Neural cell (in vitro differentiated cells): ENCODE data around the gene GRID1.

Experiments used
- CTCF ChIP-seq: fragments of 450-650 bp; IDR thresholded peaks from 2 replicates; pipeline ENCODE4 v1.5.1; 2014; ENCODE audit warnings: antibody characterized with exemption, mild to moderate bottlenecking, moderate library complexity; ENCODE audit not compliant: poor library complexity, severe bottlenecking
- EP300 ChIP-seq: fragments of 450-650 bp; conservative IDR thresholded peaks from 2 replicates; pipeline ENCODE4 v1.6.1; 2014; ENCODE audit warnings: antibody characterized with exemption, mild to moderate bottlenecking, moderate library complexity; ENCODE audit not compliant: poor library complexity, severe bottlenecking
- EZH2 ChIP-seq: fragments of 200-600, 300-800 bp; shearing (Covaris generic), sonication (generic); IDR thresholded peaks from 2 replicates; pipeline ENCODE4 v1.6.1; 2014; ENCODE audit warnings: antibody characterized with exemption, low read length, borderline replicate concordance, mild to moderate bottlenecking; ENCODE audit not compliant: insufficient read depth, poor library complexity, severe bottlenecking
- MXI1 ChIP-seq: fragments of 450-650 bp; conservative IDR thresholded peaks from 2 replicates; pipeline ENCODE4 v1.6.1; 2014; ENCODE audit warnings: antibody characterized with exemption, mild to moderate bottlenecking; ENCODE audit not compliant: poor library complexity, severe bottlenecking
- POLR2AphosphoS5 ChIP-seq: IDR thresholded peaks from 2 replicates; pipeline ENCODE4 v1.6.1; 2012
- RAD21 ChIP-seq: fragments of 450-650 bp; conservative IDR thresholded peaks from 2 replicates; pipeline ENCODE4 v1.6.1; 2014; ENCODE audit warnings: antibody characterized with exemption, mild to moderate bottlenecking, moderate library complexity
- SMC3 ChIP-seq: fragments of 450-650 bp; conservative IDR thresholded peaks from 2 replicates; pipeline ENCODE4 v1.6.1; 2014; ENCODE audit warnings: antibody characterized with exemption, mild to moderate bottlenecking, moderate library complexity; ENCODE audit not compliant: poor library complexity
- TAF1 ChIP-seq: IDR thresholded peaks from 2 replicates; pipeline ENCODE4 v1.6.1; 2012; ENCODE audit warnings: low read depth

GRCh38 chr10:86056672-86057071, 309.9 kb downstream of the GRID1 start:
- no peak for TF ChIP-seq CTCF
- no peak for TF ChIP-seq MXI1
- TF ChIP-seq EZH2: no peak
- no peak for TF ChIP-seq POLR2AphosphoS5
- no peak for TF ChIP-seq SMC3
- no peak for TF ChIP-seq RAD21
- no peak for TF ChIP-seq TAF1
- TF ChIP-seq EP300: no peak
